Measurements from ENCODE around the gene MDH1B. TPM values are rescaled to one million over a fixed set of nuclear protein-coding genes. Genes with fewer than 3 reads are reported as not detected.

MDH1B gene
- total RNA-seq, 5 donors from 2014 or later (not counting 1 experiment from before 2014, with no cell fraction given): 0.20 to 0.41 (median 0.34) TPM; not detected in 1

GRCh38 chr2:206739271-206739670 is 25.9 kb downstream of the MDH1B start:
- no peaks in the 10 kb centered on the region for H3K36me3 ChIP-seq (ENCODE audit: control insufficient read depth in 2 of 2, extremely low read depth in 1 of 2, insufficient read depth in 1 of 2, low read length in 1 of 2)
- Mint-ChIP-seq H3K27me3 (peaks cover 13 to 29% of the 10 kb centered on the region in 2 donors), H3K27ac (no peak overlapping the region), H3K4me3 (no peak overlapping the region), H3K9me3 (no peaks in the 10 kb centered on the region), H3K4me1 (no peaks in the 10 kb centered on the region), H3K36me3 (no peaks in the 10 kb centered on the region)
- 100% methylated on average over 2 of the region's 2 CpGs for WGBS (ENCODE audit: insufficient coverage)
- no peaks in the 10 kb centered on the region for H3K4me1 ChIP-seq (ENCODE audit: control insufficient read depth in 1 of 2, extremely low read depth in 1 of 2, insufficient read depth in 2 of 2, low read length in 2 of 2)
- ATAC-seq (replicated peaks in 1 of 4) (no peak), DNase-seq (no peak)
- H3K27me3 ChIP-seq (replicated peaks in 1 of 2; ENCODE audit: control insufficient read depth in 2 of 2, extremely low read depth in 1 of 2, insufficient read depth in 2 of 2, low read length in 1 of 2): peaks cover 0 to 2% of the 10 kb centered on the region in 2 experiments
- no peak overlapping the region for H3K4me3 ChIP-seq (ENCODE audit: control insufficient read depth in 1 of 2, extremely low read depth in 1 of 2, low read length in 1 of 2)
- ChIA-PET POLR2A (no interaction called here), CTCF (no interaction called here)
- H3K27ac ChIP-seq (ENCODE audit: low read length): no peak overlapping the region
- H3K9me3 ChIP-seq: no peaks in the 10 kb centered on the region

- Mint-ChIP-seq H3K9me3 (no peaks in the 10 kb centered on the region), H3K4me1 (no peaks in the 10 kb centered on the region), H3K4me3 (no peak overlapping the region), H3K36me3 (no peaks in the 10 kb centered on the region), H3K27ac (no peak overlapping the region), H3K27me3 (peaks cover 10 to 17% of the 10 kb centered on the region in 2 donors)
- 60% methylated on average over 2 of the region's 5 CpGs for WGBS (ENCODE audit: insufficient coverage)
- Histone ChIP-seq H3K9me3 (no peaks in the 10 kb centered on the region), H3K27ac (ENCODE audit: low read length) (no peak overlapping the region), H3K4me3 (ENCODE audit: control insufficient read depth in 1 of 2, extremely low read depth in 1 of 2, low read length in 1 of 2) (no peak overlapping the region), H3K27me3 (replicated peaks in 1 of 2; ENCODE audit: control insufficient read depth in 2 of 2, extremely low read depth in 1 of 2, insufficient read depth in 2 of 2, low read length in 1 of 2) (peaks cover 0 to 2% of the 10 kb centered on the region in 2 experiments), H3K36me3 (ENCODE audit: control insufficient read depth in 2 of 2, extremely low read depth in 1 of 2, insufficient read depth in 1 of 2, low read length in 1 of 2) (no peaks in the 10 kb centered on the region), H3K4me1 (ENCODE audit: control insufficient read depth in 1 of 2, extremely low read depth in 1 of 2, insufficient read depth in 2 of 2, low read length in 2 of 2) (no peaks in the 10 kb centered on the region)
- no peak for DNase-seq
- ChIA-PET CTCF (interaction anchor here in 1 of 2 donors (0.6 kb wide), 1 partner anchor 767 kb away, joined by 3 read pairs; no protein-coding TSS in a partner anchor), POLR2A (interaction anchor here in 1 of 2 donors (0.7 kb wide), 1 partner anchor 8 kb away, joined by 3 read pairs; no protein-coding TSS in a partner anchor)
- ATAC-seq (replicated peaks in 1 of 4): no peak
Measured at GRCh38 chr2:206736935-206737334, 28.2 kb downstream of the MDH1B start.

GRCh38 chr2:206733341-206733740 is 31.8 kb downstream of the MDH1B start:
- no peaks in the 10 kb centered on the region for H3K4me1 ChIP-seq (ENCODE audit: control insufficient read depth in 1 of 2, extremely low read depth in 1 of 2, insufficient read depth in 2 of 2, low read length in 2 of 2)
- Mint-ChIP-seq H3K27me3 (peaks cover 24 to 29% of the 10 kb centered on the region in 2 donors), H3K27ac (no peak overlapping the region), H3K4me1 (no peaks in the 10 kb centered on the region), H3K9me3 (no peaks in the 10 kb centered on the region), H3K4me3 (no peak overlapping the region), H3K36me3 (no peaks in the 10 kb centered on the region)
- POLR2A ChIA-PET: no interaction called here
- no peaks in the 10 kb centered on the region for H3K9me3 ChIP-seq
- no peaks in the 10 kb centered on the region for H3K36me3 ChIP-seq (ENCODE audit: control insufficient read depth in 2 of 2, extremely low read depth in 1 of 2, insufficient read depth in 1 of 2, low read length in 1 of 2)
- CTCF ChIA-PET: no interaction called here
- DNase-seq: no peak
- ATAC-seq (replicated peaks in 1 of 4): no peak
- H3K27ac ChIP-seq (ENCODE audit: low read length): no peak overlapping the region
- no peak overlapping the region for H3K4me3 ChIP-seq (ENCODE audit: control insufficient read depth in 1 of 2, extremely low read depth in 1 of 2, low read length in 1 of 2)
- WGBS (ENCODE audit: insufficient coverage): 70% methylated on average over 1 of the region's 2 CpGs
- H3K27me3 ChIP-seq (replicated peaks in 1 of 2; ENCODE audit: control insufficient read depth in 2 of 2, extremely low read depth in 1 of 2, insufficient read depth in 2 of 2, low read length in 1 of 2): peaks cover 3 to 4% of the 10 kb centered on the region in 2 experiments

- H3K36me3 ChIP-seq (ENCODE audit: control insufficient read depth in 2 of 2, extremely low read depth in 1 of 2, insufficient read depth in 1 of 2, low read length in 1 of 2): no peaks in the 10 kb centered on the region
- ChIA-PET POLR2A (interaction anchor here (0.5 to 0.6 kb wide), 2 partner anchors 9 to 504 kb away, joined by 3 read pairs; no protein-coding TSS in a partner anchor), CTCF (interaction anchor here (0.5 to 0.6 kb wide), 2 partner anchors 52 to 1381 kb away, joined by 3 to 4 read pairs; no protein-coding TSS in a partner anchor)
- Mint-ChIP-seq H3K4me1 (no peaks in the 10 kb centered on the region), H3K9me3 (no peaks in the 10 kb centered on the region), H3K27ac (no peak overlapping the region), H3K36me3 (no peaks in the 10 kb centered on the region), H3K4me3 (no peak overlapping the region), H3K27me3 (peaks cover 37 to 45% of the 10 kb centered on the region in 2 donors)
- H3K9me3 ChIP-seq: no peaks in the 10 kb centered on the region
- DNase-seq (no peak), ATAC-seq (replicated peaks in 1 of 4) (no peak)
- WGBS (ENCODE audit: insufficient coverage): 93% methylated on average over 2 of the region's 7 CpGs
- H3K4me3 ChIP-seq (ENCODE audit: control insufficient read depth in 1 of 2, extremely low read depth in 1 of 2, low read length in 1 of 2): no peak overlapping the region
- H3K27me3 ChIP-seq (replicated peaks in 1 of 2; ENCODE audit: control insufficient read depth in 2 of 2, extremely low read depth in 1 of 2, insufficient read depth in 2 of 2, low read length in 1 of 2): peaks cover 2 to 3% of the 10 kb centered on the region in 2 experiments
- no peak overlapping the region for H3K27ac ChIP-seq (ENCODE audit: low read length)
- no peaks in the 10 kb centered on the region for H3K4me1 ChIP-seq (ENCODE audit: control insufficient read depth in 1 of 2, extremely low read depth in 1 of 2, insufficient read depth in 2 of 2, low read length in 2 of 2)
Measured at GRCh38 chr2:206728277-206729199, 36.6 kb downstream of the MDH1B start.

GRCh38 chr2:206727287-206727686 is 37.8 kb downstream of the MDH1B start:
- H3K36me3 Mint-ChIP-seq: no peaks in the 10 kb centered on the region
- 70% methylated on average over 1 of the region's 2 CpGs for WGBS (ENCODE audit: insufficient coverage)
- POLR2A ChIA-PET: no interaction called here
- no peak overlapping the region for H3K27ac Mint-ChIP-seq
- H3K27me3 Mint-ChIP-seq: peaks cover 37 to 46% of the 10 kb centered on the region in 2 donors
- ATAC-seq (replicated peaks in 1 of 4) (no peak), DNase-seq (no peak)
- no peak overlapping the region for H3K4me3 ChIP-seq (ENCODE audit: control insufficient read depth in 1 of 2, extremely low read depth in 1 of 2, low read length in 1 of 2)
- peaks cover 0 to 1% (median under 1%) of the 10 kb centered on the region in 3 donors for H3K9me3 Mint-ChIP-seq
- no peaks in the 10 kb centered on the region for H3K9me3 ChIP-seq
- CTCF ChIA-PET: no interaction called here
- H3K27ac ChIP-seq (ENCODE audit: low read length): no peak overlapping the region
- peaks cover 2 to 3% of the 10 kb centered on the region in 2 experiments for H3K27me3 ChIP-seq (replicated peaks in 1 of 2; ENCODE audit: control insufficient read depth in 2 of 2, extremely low read depth in 1 of 2, insufficient read depth in 2 of 2, low read length in 1 of 2)
- H3K36me3 ChIP-seq (ENCODE audit: control insufficient read depth in 2 of 2, extremely low read depth in 1 of 2, insufficient read depth in 1 of 2, low read length in 1 of 2): no peaks in the 10 kb centered on the region
- no peak overlapping the region for H3K4me3 Mint-ChIP-seq
- H3K4me1 ChIP-seq (ENCODE audit: control insufficient read depth in 1 of 2, extremely low read depth in 1 of 2, insufficient read depth in 2 of 2, low read length in 2 of 2): no peaks in the 10 kb centered on the region
- H3K4me1 Mint-ChIP-seq: no peaks in the 10 kb centered on the region

- peaks cover 29 to 36% of the 10 kb centered on the region in 2 donors for H3K27me3 Mint-ChIP-seq
Measured at GRCh38 chr2:206723288-206723687, 41.8 kb downstream of the MDH1B start.

More at GRCh38 chr2:206723288-206723687, 41.8 kb downstream of the MDH1B start:
- Histone ChIP-seq H3K27me3 (replicated peaks in 1 of 2; ENCODE audit: control insufficient read depth in 2 of 2, extremely low read depth in 1 of 2, insufficient read depth in 2 of 2, low read length in 1 of 2) (peaks cover under 1 to 3% of the 10 kb centered on the region in 2 experiments), H3K27ac (ENCODE audit: low read length) (no peak overlapping the region), H3K4me3 (ENCODE audit: control insufficient read depth in 1 of 2, extremely low read depth in 1 of 2, low read length in 1 of 2) (no peak overlapping the region), H3K36me3 (ENCODE audit: control insufficient read depth in 2 of 2, extremely low read depth in 1 of 2, insufficient read depth in 1 of 2, low read length in 1 of 2) (no peaks in the 10 kb centered on the region), H3K9me3 (no peaks in the 10 kb centered on the region), H3K4me1 (ENCODE audit: control insufficient read depth in 1 of 2, extremely low read depth in 1 of 2, insufficient read depth in 2 of 2, low read length in 2 of 2) (no peaks in the 10 kb centered on the region)
- 100% methylated on average over 1 of the region's 1 CpG for WGBS (ENCODE audit: insufficient coverage)
- Mint-ChIP-seq H3K4me3 (no peak overlapping the region), H3K9me3 (peaks cover 0 to 10% (median 3%) of the 10 kb centered on the region in 3 donors), H3K4me1 (no peaks in the 10 kb centered on the region), H3K36me3 (no peaks in the 10 kb centered on the region), H3K27ac (no peak overlapping the region)
- ATAC-seq (replicated peaks in 1 of 4) (no peak), DNase-seq (no peak)
- ChIA-PET CTCF (no interaction called here), POLR2A (no interaction called here)

Data from T-cell (primary cell).